Measurements from ENCODE around the gene LCNL1. TPM values are rescaled to one million over a fixed set of nuclear protein-coding genes. Genes with fewer than 3 reads are reported as not detected.

The LCNL1 gene
- total RNA-seq, 2 donors from 2014 or later: 0.24 to 1.1 TPM

DNA sequence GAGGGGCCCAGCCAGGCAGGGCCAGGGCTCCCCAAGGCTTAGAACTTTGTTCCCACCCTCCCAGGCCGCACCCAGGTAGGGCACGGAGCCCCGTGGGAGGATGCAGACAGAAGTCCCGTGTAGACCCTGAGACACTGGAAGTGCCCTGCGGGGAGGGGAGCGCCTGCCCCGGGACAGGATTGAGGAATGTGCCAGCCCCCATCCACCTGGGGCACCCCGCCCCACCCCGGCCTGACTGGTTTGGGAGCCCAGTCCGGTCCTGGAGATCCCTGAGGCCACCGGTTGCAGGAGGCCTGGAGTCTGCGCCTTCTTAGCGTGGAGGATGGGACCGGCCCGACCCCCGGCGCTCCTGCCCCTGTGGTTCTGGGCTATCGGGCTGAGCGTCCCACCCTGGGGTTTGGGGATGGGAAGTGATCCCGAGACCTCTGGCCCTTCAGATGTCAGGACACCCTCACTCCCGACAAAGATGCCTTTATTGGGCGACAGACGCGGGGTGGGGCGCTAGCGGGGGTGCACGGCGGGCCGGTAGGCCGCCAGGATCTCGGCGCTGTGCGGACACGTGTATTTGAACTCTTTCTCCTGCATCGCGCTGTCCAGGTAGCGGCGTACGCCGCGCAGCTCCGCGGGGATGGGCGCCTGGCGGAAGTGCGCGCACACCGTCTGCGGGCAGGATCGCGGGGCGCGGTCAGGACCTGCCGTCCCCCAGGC, 11.5 kb downstream of the LCNL1 start:
- TF ChIP-seq, protein P1, sequence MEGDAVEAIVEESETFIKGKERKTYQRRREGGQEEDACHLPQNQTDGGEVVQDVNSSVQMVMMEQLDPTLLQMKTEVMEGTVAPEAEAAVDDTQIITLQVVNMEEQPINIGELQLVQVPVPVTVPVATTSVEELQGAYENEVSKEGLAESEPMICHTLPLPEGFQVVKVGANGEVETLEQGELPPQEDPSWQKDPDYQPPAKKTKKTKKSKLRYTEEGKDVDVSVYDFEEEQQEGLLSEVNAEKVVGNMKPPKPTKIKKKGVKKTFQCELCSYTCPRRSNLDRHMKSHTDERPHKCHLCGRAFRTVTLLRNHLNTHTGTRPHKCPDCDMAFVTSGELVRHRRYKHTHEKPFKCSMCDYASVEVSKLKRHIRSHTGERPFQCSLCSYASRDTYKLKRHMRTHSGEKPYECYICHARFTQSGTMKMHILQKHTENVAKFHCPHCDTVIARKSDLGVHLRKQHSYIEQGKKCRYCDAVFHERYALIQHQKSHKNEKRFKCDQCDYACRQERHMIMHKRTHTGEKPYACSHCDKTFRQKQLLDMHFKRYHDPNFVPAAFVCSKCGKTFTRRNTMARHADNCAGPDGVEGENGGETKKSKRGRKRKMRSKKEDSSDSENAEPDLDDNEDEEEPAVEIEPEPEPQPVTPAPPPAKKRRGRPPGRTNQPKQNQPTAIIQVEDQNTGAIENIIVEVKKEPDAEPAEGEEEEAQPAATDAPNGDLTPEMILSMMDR (IDR thresholded peaks at IDR 0.05): no peak
- DNase-seq (ENCODE audit: low spot score): no peak
- Histone ChIP-seq H3K36me3 (no peaks in the 10 kb centered on the region), H3K27ac (no peak overlapping the region), H3K27me3 (no peaks in the 10 kb centered on the region), H3K4me3 (peak overlapping the region in 1 of 2 donors; percentile 33), H3K4me1 (peaks cover 0 to 55% of the 10 kb centered on the region in 2 donors), H3K9me3 (no peaks in the 10 kb centered on the region)

DNA sequence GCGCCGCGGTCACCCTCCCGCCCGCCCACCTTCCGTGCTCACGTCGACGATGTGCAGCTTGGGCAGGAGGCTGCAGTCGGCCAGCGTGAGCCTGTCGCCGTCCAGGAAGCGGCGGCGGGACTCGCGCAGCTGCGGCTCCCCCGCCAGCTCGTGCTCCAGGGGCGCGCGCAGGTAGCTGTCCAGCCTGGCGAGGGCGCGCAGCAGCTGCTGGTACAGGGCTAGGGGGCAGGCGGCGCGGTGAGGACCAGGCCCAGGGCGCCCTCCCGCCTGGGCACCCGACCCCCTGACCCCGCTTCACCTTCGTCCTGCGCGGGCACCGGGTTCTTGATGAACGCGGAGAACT, 12.1 kb downstream of the LCNL1 start:
- TF ChIP-seq, protein P1 (IDR thresholded peaks at IDR 0.05): no peak
- H3K27ac ChIP-seq: no peak overlapping the region
- H3K36me3 ChIP-seq: no peaks in the 10 kb centered on the region
- H3K27me3 ChIP-seq: no peaks in the 10 kb centered on the region
- DNase-seq (ENCODE audit: low spot score): no peak
- H3K9me3 ChIP-seq: no peaks in the 10 kb centered on the region
- H3K4me1 ChIP-seq: peaks cover 0 to 55% of the 10 kb centered on the region in 2 donors
- H3K4me3 ChIP-seq: peak overlapping the region in 1 of 2 donors; percentile 33

DNA sequence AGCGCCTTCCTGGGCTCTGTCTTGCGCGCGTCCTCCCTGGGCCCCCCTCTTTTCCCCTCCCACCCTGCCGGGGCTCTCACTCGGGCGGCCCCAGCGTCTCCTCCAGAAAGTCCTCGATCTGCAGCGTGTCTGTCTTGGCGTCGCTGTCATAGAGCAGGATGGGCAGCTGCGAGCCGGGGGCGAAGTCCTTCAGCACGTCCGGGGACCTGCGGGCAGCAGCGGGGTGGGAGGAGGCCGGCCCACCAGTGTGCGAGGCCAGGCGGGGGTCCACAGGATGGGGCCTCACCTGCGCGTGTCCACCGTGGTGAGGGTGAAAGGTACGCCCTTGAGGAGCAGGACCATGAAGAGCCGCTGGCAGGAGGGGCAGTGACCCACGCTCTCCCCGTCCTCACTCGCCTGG, 12.6 kb downstream of the LCNL1 start:
- H3K27ac ChIP-seq: no peak overlapping the region
- no peak for DNase-seq (ENCODE audit: low spot score)
- H3K36me3 ChIP-seq: no peaks in the 10 kb centered on the region
- peaks cover 0 to 55% of the 10 kb centered on the region in 2 donors for H3K4me1 ChIP-seq
- H3K9me3 ChIP-seq: no peaks in the 10 kb centered on the region
- TF ChIP-seq, protein P1 (IDR thresholded peaks at IDR 0.05): no peak
- peak overlapping the region in 1 of 2 donors; percentile 33 for H3K4me3 ChIP-seq
- no peaks in the 10 kb centered on the region for H3K27me3 ChIP-seq

DNA sequence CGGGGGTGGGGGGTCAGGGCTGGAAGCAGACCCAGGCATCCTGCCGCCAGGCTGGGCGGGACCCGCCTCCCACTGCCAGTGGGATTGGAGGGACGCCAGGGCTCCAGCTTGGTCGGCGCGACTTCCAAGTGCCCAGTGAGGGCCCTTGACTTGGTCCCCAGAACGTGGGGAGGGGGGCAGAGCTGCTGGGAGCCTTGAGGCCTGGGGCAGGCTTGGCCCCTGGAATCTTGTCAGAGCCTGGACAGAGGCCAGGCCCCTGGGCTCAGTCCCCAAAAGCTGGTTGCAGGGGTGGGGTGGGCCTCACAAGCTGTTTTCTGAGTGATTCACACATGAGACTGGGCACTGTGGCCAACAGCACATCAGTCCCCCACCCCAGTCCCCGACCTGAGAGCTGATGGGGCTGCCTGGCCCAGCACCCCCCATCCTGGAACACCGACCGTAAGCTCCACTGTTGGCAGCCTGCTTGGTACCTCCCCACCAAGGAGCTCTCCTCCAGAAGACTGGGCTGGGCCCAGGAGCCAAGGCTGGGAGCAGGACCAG, 13.0 kb downstream of the LCNL1 start:
- Histone ChIP-seq H3K27me3 (no peaks in the 10 kb centered on the region), H3K4me3 (peak overlapping the region in 1 of 2 donors; percentile 33), H3K9me3 (no peaks in the 10 kb centered on the region), H3K27ac (peak overlapping the region in 1 of 2 donors; percentile 14), H3K4me1 (peaks cover 0 to 55% of the 10 kb centered on the region in 2 donors), H3K36me3 (no peaks in the 10 kb centered on the region)
- TF ChIP-seq, protein P1 (IDR thresholded peaks at IDR 0.05): no peak
- no peak for DNase-seq (ENCODE audit: low spot score)

DNA sequence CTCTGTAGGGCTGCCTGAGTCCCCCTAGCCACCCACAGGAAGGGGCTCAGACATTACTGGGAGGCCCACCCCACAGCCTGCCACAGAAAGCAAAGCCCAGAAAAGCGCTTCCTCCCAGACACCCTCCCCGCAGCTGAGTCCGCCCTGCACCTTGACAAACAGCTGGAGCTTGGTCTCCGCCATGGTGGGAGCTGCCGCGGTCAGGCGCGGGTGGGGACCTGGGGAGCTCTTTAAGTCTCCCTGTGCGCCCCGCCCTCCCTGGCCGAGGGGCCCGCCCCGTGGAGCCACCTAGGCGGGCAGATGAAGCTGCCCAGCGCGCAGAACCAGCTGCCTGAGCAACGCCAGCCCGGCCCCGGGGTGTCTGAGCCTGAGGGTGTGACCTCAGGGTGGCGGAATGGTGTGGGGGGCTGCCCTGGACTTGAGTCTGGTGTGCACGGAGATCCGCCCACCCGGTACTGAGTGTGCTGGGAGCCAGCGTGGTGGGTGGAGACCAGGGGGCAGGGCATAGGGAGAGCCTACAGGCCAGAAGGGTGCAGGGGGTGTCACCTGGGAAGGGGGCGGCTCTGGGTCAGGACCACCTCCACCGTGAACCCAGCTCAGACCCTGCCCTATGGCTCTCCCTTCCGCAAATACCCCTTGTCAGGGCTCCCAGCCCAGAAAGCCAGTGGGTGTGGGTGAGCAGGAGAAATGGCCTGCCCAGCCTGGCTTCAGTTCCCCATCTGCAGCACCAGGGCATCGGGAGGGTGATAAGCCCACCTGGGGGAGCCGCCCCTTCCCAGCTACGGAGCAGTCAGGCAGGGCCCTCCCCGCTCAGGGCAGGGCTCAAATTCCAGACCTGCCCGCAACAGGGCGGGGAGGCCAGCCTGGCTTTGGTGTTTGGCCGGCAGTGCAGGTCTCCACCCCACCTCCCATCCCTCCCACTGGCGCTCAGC, 13.8 kb downstream of the LCNL1 start, which contains the start of gene CLIC3:
CLIC3 (minus strand) TSS at position 208 of the 932 bp plus-strand sequence; CDS start at position 183, 25 bp downstream.
- no peak for DNase-seq (ENCODE audit: low spot score)

More for the DNA sequence above, 13.8 kb downstream of the LCNL1 start, which contains the start of gene CLIC3:
- Histone ChIP-seq H3K4me1 (peaks cover 0 to 52% of the 10 kb centered on the region in 2 donors), H3K36me3 (no peaks in the 10 kb centered on the region), H3K4me3 (peak within 1 kb of the TSS in 1 of 2 donors; percentile 33), H3K27ac (peak within 1 kb of the TSS in 1 of 2 donors; percentile 14), H3K9me3 (no peaks in the 10 kb centered on the region), H3K27me3 (no peaks in the 10 kb centered on the region)
- TF ChIP-seq, protein P1 (IDR thresholded peaks at IDR 0.05): no peak

Measured in right atrium auricular region (tissue), 2 donors.